HG03175 (cell line): ENCODE data around the gene AGA.
A peak's percentile ranks its signal among the peaks of the same experiment; 100 is the strongest.

Experiments
- ATAC-seq: cut with Tn5 transposase; IDR thresholded peaks from one replicate; pipeline ENCODE4 v1.9.1; 2021; ENCODE audit warnings: mild to moderate bottlenecking, moderate library complexity; ENCODE audit not compliant: unreplicated experiment

Gene AGA

DNA sequence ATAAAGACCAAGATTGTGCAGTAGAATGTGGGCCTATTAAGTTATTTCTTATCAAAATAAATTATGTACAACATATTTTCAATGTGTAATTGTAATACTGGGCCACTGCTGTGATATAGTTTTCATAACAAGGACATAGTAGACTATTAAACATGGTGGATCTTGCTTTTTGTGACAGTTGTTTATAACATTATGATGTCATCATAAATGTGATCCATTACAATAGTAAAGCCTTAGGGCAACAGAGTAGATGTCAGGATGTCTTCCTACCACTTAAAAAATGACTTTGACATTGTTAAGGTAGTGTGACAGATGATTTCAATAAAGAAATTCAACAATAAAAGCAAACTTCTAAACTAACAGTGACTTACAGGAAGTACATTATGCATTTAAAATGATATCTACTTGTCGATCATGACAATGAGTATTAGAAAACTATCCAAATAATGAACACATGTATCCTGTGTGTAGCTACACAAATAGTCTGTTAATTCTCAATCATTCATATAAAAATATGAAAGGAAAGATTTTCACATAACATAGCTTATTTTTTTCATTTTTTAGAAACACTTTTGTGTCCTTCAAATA is 5.3 kb upstream of the AGA start:
- ATAC-seq = no peak

DNA sequence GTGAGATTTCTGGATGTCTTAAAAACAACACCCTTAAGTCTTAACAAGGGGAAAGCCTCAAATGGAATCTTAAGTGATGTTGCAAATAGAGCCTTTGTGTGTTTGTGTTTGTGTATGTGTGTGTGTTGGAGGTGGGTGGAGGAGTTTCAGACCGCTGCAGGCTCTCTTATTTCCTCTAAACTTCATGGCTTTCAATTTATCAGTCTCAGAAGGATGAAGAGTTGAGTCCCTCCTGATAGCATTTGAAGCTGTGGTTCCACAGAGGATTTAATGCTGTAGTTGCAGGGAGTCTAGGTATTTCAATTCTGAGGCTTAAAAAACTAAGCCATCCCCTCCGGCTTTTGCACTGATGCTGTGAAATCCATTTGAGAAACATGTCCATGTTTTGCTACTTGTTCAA is 4.3 kb upstream of the AGA start:
- ATAC-seq = no peak

DNA sequence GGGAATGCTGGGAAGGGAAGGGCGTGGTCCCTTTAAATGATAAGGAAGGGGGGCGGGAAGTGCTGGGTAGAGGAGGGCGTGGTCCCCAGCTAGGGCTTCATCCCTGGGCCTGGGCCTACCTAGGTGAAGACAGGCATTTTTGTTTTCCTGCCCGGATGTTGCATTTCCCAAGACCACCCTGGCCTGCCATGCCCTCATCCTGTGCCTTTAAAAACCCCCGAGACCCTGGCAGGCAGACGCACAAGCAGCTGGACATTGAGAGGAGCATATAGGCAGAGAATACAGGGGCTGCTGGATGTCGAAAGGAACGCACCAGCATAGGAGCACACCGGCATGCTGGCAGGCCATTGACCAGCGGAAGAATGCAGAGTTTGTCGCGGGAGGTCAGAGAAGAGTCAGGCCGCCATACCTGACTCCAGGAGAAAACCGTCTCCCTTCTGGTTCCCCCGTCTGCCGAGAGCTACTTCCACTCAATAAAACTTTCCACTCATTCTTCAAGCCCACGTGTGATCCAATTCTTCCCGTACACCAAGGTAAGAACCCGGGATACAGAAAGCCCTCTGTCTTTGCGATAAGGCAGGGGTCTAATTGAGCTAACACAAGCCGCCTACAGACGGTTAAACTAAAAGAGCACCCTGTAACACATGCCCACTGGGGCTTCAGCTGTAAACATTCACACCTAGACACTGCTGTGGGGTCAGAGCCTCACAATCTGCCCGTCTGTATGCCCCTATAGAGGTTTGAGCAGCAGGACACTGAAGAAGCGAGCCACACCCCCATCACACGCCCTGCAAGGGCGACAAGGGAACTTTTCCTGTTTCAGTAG is 2.9 kb upstream of the AGA start:
- no peak for ATAC-seq

DNA sequence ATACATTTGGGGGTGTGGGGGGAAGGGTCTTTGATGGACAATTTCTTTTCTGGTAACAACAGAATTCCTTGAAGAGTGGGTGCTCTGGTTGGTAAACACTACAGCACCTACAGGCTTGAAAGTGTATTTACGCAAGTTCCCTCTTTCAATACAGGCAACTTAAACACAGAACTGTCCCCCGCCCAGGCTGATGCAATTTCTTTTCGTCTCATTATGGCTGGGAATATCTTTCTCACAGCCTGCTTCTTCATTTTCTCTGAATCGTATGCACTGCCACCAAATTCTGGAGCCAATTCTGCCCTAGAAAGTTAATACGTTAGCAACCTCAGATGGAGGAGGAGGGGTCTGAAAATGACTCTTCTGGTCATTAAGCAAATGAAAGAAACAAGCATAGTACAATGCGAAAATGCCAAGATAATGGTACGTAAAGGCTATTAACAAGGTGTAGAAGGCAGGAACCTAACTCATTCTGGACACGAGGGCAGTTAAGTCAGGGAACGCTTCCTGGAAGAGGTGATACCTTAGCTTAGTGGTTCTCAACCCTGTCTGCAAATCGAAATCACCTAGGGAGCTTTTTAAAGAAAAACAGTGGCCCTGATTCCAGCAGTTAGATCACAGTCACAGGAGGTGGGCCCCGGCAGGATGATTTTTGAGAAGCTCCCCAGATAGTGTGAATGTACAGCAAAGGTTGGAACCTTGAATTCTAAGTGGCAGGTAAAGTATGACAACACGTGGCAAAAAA is 1.0 kb downstream of the AGA start:
- peak; percentile 31 for ATAC-seq

DNA sequence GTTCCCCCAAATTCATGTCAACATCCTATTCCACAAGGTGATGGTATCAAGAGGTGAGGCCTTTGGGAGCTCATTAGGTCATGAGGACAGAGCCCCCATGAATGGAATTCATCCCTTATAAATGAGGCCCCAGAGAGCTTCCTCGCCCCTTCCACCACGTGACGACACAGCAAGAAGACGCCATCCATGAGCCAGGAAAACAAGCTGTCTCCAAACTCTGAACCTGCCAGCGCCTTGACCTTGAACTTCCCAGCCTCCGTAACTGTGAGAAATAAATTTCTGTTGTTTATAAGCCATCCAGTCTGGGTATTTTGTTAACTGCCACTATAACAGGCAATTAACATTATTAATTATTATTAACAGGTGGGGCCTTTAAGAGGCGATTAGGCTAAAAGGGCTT is 5.8 kb downstream of the AGA start:
- ATAC-seq = no peak

DNA sequence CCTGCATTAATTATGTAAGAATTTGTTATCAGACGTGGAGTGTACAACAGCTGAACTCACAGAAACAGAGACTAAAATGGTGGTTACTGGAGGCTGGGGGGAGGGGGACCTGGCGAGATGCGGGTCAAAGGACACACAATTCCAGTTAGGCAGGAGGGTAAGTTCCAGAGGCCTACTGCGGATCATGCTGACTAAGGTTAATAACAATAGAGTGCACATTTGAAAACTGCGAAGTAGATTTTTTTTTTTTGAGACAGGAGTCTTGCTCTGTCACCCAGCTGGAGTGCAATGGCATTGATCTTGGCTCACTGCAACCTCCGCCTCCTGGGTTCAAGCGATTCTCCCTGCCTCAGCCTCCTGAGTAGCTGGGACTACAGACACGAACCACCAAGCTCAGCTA is 7.6 kb downstream of the AGA start:
- ATAC-seq = no peak

DNA sequence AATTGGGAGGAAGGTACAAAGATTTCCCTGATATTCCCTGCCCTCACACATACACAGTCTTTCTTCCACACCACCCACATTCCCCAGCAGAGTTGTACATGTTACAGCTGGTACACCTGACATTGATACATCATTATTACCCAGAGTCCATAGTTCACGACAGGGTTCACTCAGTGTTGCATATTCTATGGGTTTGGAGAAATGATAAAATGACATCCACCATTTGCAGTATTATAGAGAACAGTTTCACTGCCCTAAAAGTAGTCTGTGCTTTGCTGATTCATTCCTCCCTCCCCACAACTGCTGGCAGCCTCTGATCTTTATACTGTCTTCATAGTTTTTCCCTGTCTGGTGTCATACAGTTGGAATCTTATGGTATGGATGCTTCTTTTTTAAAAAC is 15.0 kb downstream of the AGA start:
- no peak for ATAC-seq

DNA sequence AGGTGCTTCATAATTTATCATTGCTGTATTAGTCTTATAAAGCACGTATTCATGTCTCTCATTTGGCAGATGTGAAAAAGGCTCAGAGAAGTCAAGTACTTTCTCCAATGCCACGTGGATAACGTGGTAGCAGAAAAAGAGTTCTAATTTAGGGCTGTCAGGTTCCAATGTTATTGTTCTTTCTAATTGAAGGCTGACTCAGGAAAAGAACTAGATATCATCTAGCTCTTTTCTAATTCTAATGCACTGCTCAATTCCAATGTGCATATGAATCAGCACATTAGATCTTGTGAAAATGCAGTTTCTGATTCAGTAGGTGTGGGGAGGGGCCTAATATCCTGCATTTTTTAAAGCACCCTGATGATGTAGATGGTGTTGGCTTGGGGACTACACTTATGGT is 22.8 kb downstream of the AGA start:
- no peak for ATAC-seq

DNA sequence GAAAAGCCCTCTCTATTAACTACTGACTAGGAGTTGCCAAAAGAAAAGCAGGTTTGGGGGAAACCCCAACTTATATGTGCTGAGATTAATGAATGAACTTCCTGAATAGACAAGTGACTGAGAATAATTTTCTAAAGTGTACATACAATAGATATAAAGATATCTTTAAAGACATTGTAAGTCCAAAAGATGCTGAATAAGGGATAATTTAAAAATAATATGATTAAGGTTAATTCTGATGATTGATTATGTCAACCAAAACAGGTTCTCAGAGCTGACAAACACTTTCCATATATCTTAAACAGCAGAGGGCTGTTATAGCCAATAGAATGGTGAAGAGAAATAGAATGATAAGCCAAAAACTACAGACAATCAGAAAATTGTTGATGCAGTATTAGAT is 28.6 kb downstream of the AGA start:
- no peak for ATAC-seq

DNA sequence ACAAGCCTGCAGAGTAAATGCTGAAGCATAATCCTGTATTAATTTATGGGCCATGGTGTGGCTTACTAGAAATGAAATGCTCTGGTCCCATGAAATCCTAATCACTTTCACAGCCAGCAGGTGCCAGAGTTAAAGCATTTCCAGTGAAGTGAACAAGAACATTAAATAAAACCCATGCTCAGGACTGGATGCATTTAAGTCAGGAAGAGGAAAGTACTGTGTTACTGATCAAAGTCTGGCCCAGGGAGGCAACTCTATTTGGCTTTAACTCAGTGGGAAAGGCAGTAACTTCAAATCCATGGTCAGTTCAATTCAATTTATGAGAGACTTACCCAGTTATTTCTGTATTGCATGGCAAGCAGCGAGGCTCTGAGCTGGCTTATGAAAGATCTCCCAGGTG is 29.2 kb downstream of the AGA start:
- no peak for ATAC-seq

DNA sequence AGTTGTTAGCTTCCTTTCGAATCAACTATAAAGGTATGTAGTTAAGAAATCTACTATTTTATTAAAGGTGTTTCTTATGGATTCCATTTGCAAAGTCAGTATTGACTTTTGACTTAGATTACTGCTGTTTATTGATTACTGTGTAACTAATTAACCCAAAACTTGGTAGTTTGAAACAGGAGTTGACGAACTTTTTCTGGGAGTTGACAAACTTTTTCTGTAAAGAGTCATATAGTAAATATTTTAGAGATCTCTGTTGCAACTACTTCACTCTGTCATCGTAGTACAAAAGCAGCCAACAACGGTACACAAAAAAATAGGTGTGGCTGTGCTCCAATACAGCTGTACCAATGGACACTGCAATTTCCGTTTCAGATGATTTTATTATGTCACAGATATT is 30.2 kb downstream of the AGA start:
- no peak for ATAC-seq

DNA sequence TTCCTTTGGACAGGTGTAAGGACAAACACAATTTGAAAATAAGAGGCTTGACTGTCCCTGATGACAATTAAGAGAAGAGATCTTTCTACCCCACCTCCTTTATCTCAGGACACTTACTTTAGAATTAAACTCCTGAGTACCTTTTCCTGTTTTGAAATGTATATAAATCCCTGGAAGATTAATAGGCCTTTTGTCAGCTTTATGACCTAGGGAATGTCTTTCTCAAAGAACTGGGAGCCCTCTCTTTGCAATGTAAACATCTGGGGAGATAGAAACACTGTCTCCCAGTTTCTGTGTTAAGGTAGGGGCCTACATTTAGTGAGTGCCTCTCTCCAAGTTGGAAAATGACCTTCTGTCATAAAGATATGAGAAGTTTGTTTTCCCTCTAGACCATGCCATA is 31.7 kb downstream of the AGA start:
- no peak for ATAC-seq

DNA sequence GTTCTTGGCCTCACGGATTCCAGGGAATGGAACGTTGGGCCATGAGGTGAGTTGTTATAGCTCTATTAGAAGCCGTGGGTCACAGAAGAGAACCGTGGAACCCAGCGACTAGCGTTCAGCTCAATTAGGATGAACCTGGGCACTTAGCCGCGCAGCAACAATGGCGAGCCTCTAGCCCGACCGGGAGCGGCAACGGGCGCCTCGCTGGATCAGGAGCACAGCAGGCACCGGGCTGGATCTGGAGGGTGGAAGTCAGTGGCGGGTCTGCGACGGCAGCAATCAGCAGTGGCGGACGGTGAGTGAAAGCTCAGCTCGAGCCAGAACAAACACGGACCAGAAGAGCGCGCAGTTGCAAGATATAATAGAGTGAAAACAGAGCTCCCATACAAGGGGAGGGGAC is 34.2 kb downstream of the AGA start:
- ATAC-seq = no peak

DNA sequence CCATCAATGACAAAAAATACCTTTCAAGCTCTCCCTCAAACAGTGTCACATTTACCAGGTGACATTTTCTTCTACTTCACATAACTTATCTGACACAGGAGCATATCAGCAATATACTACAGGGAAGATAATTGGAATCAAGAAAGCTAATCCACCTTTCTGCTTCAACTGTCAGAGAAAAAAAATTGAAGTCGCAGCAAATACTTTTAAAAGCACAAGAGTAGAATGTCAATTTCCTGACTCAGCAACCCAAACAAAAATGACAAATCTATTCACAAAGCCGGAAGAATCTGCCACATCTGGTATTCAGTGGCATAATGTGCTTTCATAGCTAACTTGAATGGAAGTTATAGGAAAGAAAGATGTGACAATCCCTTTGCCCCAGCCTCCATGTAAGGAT is 36.7 kb downstream of the AGA start:
- ATAC-seq = no peak

DNA sequence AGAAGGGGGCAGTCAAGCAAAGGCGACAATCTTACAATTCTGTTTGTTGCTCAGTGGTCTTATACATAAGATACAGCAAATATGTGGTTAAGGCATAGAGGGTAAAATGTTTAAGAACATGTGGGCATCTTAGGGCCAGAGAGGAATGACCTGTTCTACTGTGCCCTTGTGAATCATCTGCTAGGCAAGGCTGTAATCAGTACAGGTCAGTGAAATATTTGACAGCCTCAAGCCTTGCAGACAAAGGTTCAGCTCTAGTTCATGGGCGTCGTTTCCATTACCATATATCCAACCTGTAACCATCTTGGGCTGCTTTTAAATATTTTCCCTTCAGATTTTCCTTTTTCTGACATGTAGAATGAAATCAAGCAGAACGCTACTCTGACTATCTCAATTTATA is 37.3 kb downstream of the AGA start:
- no peak for ATAC-seq

DNA sequence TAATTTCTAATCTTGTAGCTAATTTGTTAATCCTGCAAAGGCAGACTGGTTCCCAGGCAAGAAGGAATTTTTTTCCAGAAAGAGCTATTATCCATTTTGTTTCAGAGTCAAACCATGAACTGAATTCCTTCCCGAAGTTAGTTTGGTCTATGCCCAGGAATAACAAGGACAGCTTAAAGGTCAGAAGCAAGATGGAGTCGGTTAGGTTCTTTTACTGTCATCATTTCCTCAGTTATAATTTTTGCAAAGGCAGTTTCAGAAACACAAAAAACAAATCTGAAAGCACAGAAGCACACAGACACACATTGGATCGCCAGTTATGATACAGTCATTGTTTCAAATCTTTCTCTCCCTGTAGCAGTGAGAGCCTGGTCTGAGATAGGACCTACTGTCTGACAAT is 37.9 kb downstream of the AGA start:
- no peak for ATAC-seq

DNA sequence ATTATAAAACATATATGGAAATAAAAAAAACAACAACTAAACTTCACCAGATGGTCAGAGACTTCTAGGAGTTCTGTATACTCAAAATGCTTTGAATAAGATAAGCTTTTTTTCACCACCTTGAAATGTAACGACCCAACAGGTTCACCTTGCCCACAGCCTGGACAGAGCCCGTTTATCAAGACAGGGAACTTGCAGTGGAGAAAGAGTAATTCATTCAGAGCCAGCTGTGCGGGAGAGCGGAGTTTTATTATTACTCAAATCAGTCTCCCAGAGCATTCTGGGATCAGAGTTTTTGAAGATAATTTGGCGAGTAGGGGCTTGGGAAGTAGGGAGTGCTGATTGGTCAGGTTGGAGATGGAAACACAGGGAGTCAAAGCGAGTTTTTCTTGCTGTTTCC is 38.5 kb downstream of the AGA start:
- no peak for ATAC-seq

DNA sequence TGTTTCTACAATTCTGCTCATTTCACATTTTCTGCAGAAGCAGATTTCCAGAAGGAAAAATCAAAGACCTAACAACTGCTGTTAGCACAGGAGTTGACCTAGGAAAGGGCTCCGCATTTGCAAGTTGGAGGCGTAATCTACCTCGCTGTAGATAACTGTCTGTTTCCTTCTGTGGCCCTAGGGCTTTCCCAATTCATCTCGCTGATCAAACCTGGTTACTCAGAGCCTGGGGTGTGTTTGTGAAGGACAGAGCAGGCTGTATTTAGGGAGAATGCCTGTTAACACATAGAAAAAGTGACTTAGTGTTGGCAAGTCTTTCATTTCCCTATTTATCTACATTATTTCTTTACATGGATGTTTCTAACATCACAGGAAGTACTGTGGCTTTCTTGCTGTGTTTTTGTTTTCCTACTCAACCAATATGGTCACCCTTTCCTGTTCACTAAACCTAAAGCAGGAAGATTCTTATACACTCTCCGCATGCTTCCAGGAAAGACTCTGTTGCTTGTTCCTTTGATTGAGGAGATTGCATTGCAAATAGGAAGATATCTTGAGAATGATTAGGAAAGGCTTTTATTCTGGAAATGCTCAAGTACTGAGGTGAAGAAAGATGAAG is 40.5 kb downstream of the AGA start:
- no peak for ATAC-seq

DNA sequence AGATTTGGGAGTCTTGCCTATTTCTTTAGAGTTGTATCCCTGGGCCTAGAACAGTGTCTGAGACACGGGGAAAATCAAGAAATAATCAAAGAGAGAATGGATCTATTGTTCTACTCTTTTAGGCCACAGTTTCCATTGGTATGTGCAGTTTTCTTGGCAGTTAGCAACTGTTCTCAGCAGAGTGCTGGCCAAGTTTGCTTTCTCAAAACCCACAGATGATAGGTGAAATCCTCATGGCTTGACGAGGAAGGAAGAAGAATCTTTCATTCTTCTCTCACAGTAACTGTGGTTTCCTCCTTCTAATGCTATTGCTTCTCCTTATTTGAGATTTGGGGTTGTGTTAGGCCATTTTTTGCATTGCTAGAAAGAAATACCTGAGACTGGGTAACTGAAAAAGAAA is 42.2 kb downstream of the AGA start:
- no peak for ATAC-seq

DNA sequence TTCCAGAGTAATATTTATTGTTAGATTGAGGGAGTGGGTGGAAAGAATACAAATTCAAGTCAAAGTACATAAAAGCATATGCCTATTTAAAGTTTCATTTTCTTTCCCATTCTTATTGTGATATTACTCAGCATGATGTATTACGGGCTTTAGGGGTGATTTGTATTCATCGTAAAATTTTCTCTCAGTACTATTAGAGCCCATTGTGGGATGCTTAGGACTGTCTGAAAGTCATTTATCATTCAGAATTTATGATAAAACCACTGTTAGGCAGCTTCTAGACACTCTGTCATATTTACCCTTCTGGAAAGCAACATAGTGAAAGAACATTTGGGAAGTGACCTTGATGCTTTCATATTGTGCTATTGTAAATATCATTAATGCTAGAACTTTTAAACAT is 45.9 kb downstream of the AGA start:
- ATAC-seq = no peak

DNA sequence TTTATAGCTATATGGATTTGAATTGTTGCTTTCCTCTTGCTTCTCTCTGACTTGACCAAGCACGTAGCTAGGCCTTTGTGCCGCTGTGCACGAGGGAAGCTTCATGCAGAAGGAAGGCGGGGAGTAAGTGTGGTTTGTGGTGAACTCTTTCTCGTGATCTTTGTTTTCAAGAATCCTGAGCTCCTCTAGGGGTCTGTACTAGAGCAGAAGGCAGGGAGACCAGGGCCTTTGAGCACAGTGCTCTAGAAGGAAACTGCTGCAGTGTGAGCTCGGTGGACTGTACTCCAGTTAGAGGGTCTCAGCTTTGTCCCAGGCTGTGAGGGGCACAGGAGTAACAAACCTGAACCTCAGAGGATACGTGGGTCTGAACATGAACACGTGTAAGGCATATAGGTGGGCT is 49.0 kb downstream of the AGA start:
- ATAC-seq = no peak

DNA sequence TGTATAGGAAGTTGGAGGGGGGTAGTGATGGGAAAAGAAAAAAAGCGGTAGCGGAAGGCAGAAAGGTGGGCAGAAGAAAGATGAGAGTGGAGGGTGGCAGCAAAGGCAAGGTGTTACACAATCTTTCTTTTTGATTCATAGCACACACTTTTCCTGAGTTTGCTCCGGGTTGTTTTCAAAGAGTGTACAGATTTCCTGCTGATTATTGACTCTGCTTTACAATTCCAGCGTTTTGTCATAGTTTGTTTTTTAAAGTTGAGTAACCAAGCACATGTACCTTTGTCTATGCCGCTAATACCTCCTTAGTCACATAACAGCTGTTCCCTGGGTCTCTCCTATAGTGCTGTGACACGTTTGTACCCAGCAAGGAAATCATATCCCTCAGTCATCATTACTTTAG is 50.3 kb downstream of the AGA start:
- no peak for ATAC-seq
